Ovary (tissue), 9 donors: ENCODE data around the gene IBSP. TPM values are rescaled to one million over a fixed set of nuclear protein-coding genes. Genes with fewer than 3 reads are reported as not detected.

Experiments used
- DNase-seq, 5 donors: peaks; one replicate each; pipeline ENCODE4 v3.0.0-alpha.2; 2019 to 2020
- H3K27ac ChIP-seq, 2 donors: fragments of 200-600 bp; one replicate each; pipeline versions ENCODE4 v1.5.1 to v1.8.0; 2019 to 2022
- H3K27me3 ChIP-seq: fragments of 200-600 bp; one replicate; pipeline ENCODE4 v1.8.0; 2022
- H3K36me3 ChIP-seq: fragments of 200-600 bp; sonication (generic); one replicate; pipeline ENCODE4 v1.5.1; 2019
- H3K4me1 ChIP-seq: one replicate; pipeline ENCODE4 v1.8.1; 2013; ENCODE audit warnings: mild to moderate bottlenecking, moderate library complexity; ENCODE audit not compliant: insufficient read depth
- H3K4me3 ChIP-seq: fragments of 200-600 bp; sonication (generic); one replicate; pipeline ENCODE4 v1.5.1; 2017
- H3K9me3 ChIP-seq, 2 donors: fragments of 200-600 bp in 1 of 2; sonication (generic) in 1 of 2; one replicate each; pipeline versions ENCODE4 v1.5.1 to v1.8.1; 2013 to 2019; ENCODE audit warnings: mild to moderate bottlenecking in 1 of 2, moderate library complexity in 1 of 2
- EP300 ChIP-seq: sonication (generic); formaldehyde crosslinking; IDR thresholded peaks from one replicate; pipeline ENCODE4 v1.6.1; 2017; ENCODE audit warnings: antibody characterized with exemption
- POLR2A ChIP-seq: fragments of 450-650 bp; IDR thresholded peaks from one replicate; pipeline ENCODE4 v1.6.1; 2017; ENCODE audit warnings: antibody characterized with exemption, mild to moderate bottlenecking, moderate library complexity
- WGBS, 3 donors: extraction: QIAGEN DNeasy Blood & Tissue Kit in 1 of 3; methylation state at CpG; one replicate each; pipeline versions ENCODE4 v1.1.5 to v1.1.7; 2013 to 2017; 5-methylcytosine and 5-hydroxymethylcytosine counted together
- intact Hi-C, 4 donors: fragments of 100-400 bp; cut with DNase I; formaldehyde crosslinking; loops; one replicate each; pipeline versions ENCODE4 v1.11.0 to v1.15.1; 2022 to 2023
- polyA plus RNA-seq, 2 donors: library from polyadenylated mRNA; stranded (reverse); fragments of 200-250 nt in 1 of 2; fragments of 350-450 nt in 1 of 2; fragmentation: Illumina TruSeq in 1 of 2; extraction: RNeasy Lipid Tissue Mini Kit (QIAGEN cat#74804) in 1 of 2; gene quantifications; one replicate each; pipeline ENCODE4 v1.2.3, GENCODE V29; 2013 to 2014
- total RNA-seq, 7 donors: library from RNA; depleted of rRNA in 2 of 7; stranded (reverse); fragments of >200 nt in 2 of 7; fragmentation: NEBNext Ultra II Directional in 3 of 7; extraction: Animal tissue kit (Norgen Biotek cat#: 25700) in 3 of 7; gene quantifications; one replicate each; pipeline versions ENCODE4 v1.1.0 to v1.2.4, GENCODE V29; 2016 to 2023
- TF ChIP-seq, protein P1 (sequence below), 3 donors: fragments of 450-650 bp in 2 of 3; fragments of 200-600 bp in 1 of 3; IDR thresholded peaks; one replicate each; pipeline versions ENCODE4 v1.5.1 to v1.8.0; 2016 to 2022; ENCODE audit warnings: antibody characterized with exemption in 3 of 3, mild to moderate bottlenecking in 1 of 3
- donor health status: DM: no; HTN: no; CAD: no; lungs with moderate emphysema.
- donor health status: DM: no; HTN: no; CAD: no.
- donor health status: Bipolar disorder and iron deficiency.
- donor health status: DM: yes; HTN: yes; CAD: no.
- donor health status: DM: no; HTN: no; CAD: no.
- donor health status: DM: yes; HTN: yes; CAD: no.

The IBSP gene
- total and polyA plus RNA-seq, 9 donors, result not detected

DNA sequence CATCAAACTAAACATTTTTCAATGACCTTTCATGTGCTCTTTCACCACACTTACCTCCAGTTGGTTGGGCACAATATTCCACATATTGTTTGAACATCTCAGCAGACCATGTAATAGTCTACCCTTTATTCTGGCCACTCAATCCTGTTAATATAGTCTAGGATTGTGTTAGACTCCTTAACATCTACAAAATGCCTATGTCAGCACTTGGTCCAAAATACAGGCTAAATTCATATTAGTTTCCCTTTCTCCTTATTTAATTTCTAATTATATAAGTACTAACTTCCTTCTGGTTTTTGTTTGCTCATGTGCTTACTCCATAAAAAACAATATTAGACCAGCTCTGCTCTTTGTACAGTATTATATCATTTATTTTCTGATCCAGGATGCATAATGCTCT is 54.5 kb downstream of the IBSP start:
- no peak overlapping the region for H3K4me3 ChIP-seq
- TF ChIP-seq POLR2A, result no peak
- no peak for TF ChIP-seq EP300
- TF ChIP-seq, protein P1, sequence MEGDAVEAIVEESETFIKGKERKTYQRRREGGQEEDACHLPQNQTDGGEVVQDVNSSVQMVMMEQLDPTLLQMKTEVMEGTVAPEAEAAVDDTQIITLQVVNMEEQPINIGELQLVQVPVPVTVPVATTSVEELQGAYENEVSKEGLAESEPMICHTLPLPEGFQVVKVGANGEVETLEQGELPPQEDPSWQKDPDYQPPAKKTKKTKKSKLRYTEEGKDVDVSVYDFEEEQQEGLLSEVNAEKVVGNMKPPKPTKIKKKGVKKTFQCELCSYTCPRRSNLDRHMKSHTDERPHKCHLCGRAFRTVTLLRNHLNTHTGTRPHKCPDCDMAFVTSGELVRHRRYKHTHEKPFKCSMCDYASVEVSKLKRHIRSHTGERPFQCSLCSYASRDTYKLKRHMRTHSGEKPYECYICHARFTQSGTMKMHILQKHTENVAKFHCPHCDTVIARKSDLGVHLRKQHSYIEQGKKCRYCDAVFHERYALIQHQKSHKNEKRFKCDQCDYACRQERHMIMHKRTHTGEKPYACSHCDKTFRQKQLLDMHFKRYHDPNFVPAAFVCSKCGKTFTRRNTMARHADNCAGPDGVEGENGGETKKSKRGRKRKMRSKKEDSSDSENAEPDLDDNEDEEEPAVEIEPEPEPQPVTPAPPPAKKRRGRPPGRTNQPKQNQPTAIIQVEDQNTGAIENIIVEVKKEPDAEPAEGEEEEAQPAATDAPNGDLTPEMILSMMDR (IDR thresholded peaks at IDR 0.05), result no peak
- no peak overlapping the region for H3K27ac ChIP-seq
- no peaks in the 10 kb centered on the region for H3K4me1 ChIP-seq
- no peaks in the 10 kb centered on the region for H3K27me3 ChIP-seq
- intact Hi-C loops, result loop anchor here in 1 of 4 donors (5.0 to 10.0 kb wide), 2 partner anchors 118 to 361 kb away; no protein-coding TSS in a partner anchor
- no peak for DNase-seq
- no peaks in the 10 kb centered on the region for H3K36me3 ChIP-seq
- no peaks in the 10 kb centered on the region for H3K9me3 ChIP-seq

DNA sequence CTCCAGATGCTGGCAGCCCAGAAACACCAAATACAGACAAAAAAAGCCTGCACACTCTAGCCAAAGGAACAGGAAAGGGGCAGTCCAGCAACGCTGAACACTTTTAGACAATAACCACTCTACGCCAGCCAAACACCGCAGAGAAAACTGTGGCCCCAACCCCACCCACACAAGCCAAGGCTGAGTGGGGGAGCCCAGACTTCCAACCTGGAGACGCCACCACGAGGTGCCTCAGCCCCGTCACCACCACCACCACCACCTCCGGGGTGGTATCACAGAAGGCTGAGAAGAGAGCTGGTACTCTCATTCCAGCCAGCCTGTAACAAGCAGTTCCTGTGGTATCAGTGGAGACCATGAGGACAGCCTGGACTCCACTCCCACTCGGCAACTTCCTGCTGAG is 56.2 kb downstream of the IBSP start:
- Histone ChIP-seq H3K27ac (no peak overlapping the region), H3K36me3 (no peaks in the 10 kb centered on the region), H3K4me1 (no peaks in the 10 kb centered on the region), H3K9me3 (no peaks in the 10 kb centered on the region), H3K27me3 (no peaks in the 10 kb centered on the region), H3K4me3 (no peak overlapping the region)
- no peak for DNase-seq
- TF ChIP-seq, protein P1 (IDR thresholded peaks at IDR 0.05), result no peak
- TF ChIP-seq POLR2A, result no peak
- TF ChIP-seq EP300, result no peak
- WGBS, 3 donors, result 69 to 82% (median 71%) methylated on average over 8 of the region's 8 CpGs
- intact Hi-C loops, result loop anchor here in 2 of 4 donors (5.0 to 10.0 kb wide), 3 partner anchors 117 to 359 kb away; no protein-coding TSS in a partner anchor

- TF ChIP-seq, protein P1 (IDR thresholded peaks at IDR 0.05), result no peak
- TF ChIP-seq POLR2A (no peak), EP300 (no peak)
- Histone ChIP-seq H3K9me3 (no peaks in the 10 kb centered on the region), H3K27ac (no peak overlapping the region), H3K4me3 (no peak overlapping the region), H3K27me3 (no peaks in the 10 kb centered on the region), H3K4me1 (no peaks in the 10 kb centered on the region), H3K36me3 (no peaks in the 10 kb centered on the region)
- intact Hi-C loops, result loop anchor here in 2 of 4 donors (5.0 to 10.0 kb wide), 3 partner anchors 115 to 358 kb away; no protein-coding TSS in a partner anchor
- no peak for DNase-seq
- 29 to 64% (median 30%) methylated on average over 1 of the region's 1 CpG for WGBS, 3 donors
Observed at GRCh38 chr4:87856816-87857215, 57.5 kb downstream of the IBSP start.

- intact Hi-C loops, result loop anchor here in 2 of 4 donors (5.0 to 10.0 kb wide), 3 partner anchors 115 to 357 kb away; no protein-coding TSS in a partner anchor
- no peak overlapping the region for H3K4me3 ChIP-seq
- DNase-seq, result no peak
- 55 to 97% (median 56%) methylated on average over 5 of the region's 5 CpGs for WGBS, 3 donors
- H3K9me3 ChIP-seq, result no peaks in the 10 kb centered on the region
- H3K27me3 ChIP-seq, result no peaks in the 10 kb centered on the region
- no peaks in the 10 kb centered on the region for H3K36me3 ChIP-seq
- TF ChIP-seq, protein P1 (IDR thresholded peaks at IDR 0.05), result no peak
- no peak for TF ChIP-seq EP300
- TF ChIP-seq POLR2A, result no peak
- no peak overlapping the region for H3K27ac ChIP-seq
- no peaks in the 10 kb centered on the region for H3K4me1 ChIP-seq
Observed at GRCh38 chr4:87857789-87858188, 58.4 kb downstream of the IBSP start.

Other genes starting within 250 kb of the IBSP start
- under 1 TPM in 1 of 7 donors, not detected in 6; 0.07 TPM for gene DSPP, start 191.0 kb upstream of the IBSP start, total RNA-seq
- not detected for gene DSPP, start 191.0 kb upstream of the IBSP start, polyA plus RNA-seq
- not detected for gene DMP1, start 149.3 kb upstream of the IBSP start, total RNA-seq
- gene DMP1, start 149.3 kb upstream of the IBSP start, polyA plus RNA-seq, result not detected
- gene MEPE, start 33.4 kb downstream of the IBSP start, total RNA-seq, result under 1 TPM in 1 of 7 donors, not detected in 6; 0.11 TPM
- not detected for gene MEPE, start 33.4 kb downstream of the IBSP start, polyA plus RNA-seq
- gene SPP1, start 176.2 kb downstream of the IBSP start, total RNA-seq, result 10 to 100 TPM in 6 of 7 donors, 1 to 10 TPM in 1; 5.6 to 88.7 (median 25.6) TPM
- 10 to 100 TPM; 20.8 to 23.7 TPM for gene SPP1, start 176.2 kb downstream of the IBSP start, polyA plus RNA-seq
- gene PKD2, start 208.1 kb downstream of the IBSP start, total RNA-seq, result 10 to 100 TPM; 43.4 to 66.9 (median 52.5) TPM
- 10 to 100 TPM; 35.7 to 63.5 TPM for gene PKD2, start 208.1 kb downstream of the IBSP start, polyA plus RNA-seq